Measurements from ENCODE around the gene PRSS21. TPM values are rescaled to one million over a fixed set of nuclear protein-coding genes. Genes with fewer than 3 reads are reported as not detected.

The PRSS21 gene
- polyA plus RNA-seq, 6 donors from 2014 or later: 0.51 to 4.4 (median 1.9) TPM; not detected in 1

DNA sequence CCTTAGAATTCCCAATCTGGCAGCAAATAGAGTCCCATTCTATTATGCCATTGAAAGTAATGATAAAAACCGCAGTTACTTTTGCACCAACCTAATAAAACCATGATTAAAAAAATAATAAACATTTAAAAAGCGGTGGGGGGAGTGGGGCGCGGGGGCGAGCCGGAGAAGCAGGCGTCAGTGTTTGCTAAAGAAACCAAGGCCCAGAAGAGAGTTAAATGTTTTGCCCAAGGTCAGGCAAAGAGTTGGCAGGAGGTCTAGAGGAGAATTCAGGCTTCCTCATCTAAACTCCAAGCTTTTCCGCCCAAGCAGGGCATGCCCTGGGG, 50.6 kb downstream of the PRSS21 start:
- peaks cover 7 to 38% (median 24%) of the 10 kb centered on the region in 3 donors for H3K27me3 Mint-ChIP-seq
- ATAC-seq (ENCODE audit: low read depth in 2 of 2): no peak
- H3K4me3 Mint-ChIP-seq: peak overlapping the region; percentile 89 to 95 (median 92)
- H3K9me3 Mint-ChIP-seq: no peaks in the 10 kb centered on the region
- peaks cover 6 to 13% (median 7%) of the 10 kb centered on the region in 3 donors for H3K4me1 Mint-ChIP-seq
- DNase-seq: no peak
- H3K27ac Mint-ChIP-seq: peak overlapping the region; percentile 66 to 94 (median 86)
- no peaks in the 10 kb centered on the region for H3K36me3 Mint-ChIP-seq

- Mint-ChIP-seq H3K4me3 (peak overlapping the region; percentile 89 to 95 (median 92)), H3K27me3 (peaks cover 7 to 38% (median 24%) of the 10 kb centered on the region in 3 donors), H3K4me1 (peaks cover 6 to 13% (median 7%) of the 10 kb centered on the region in 3 donors), H3K36me3 (no peaks in the 10 kb centered on the region), H3K9me3 (no peaks in the 10 kb centered on the region), H3K27ac (peak overlapping the region; percentile 68 to 94 (median 90))
- ATAC-seq (ENCODE audit: low read depth in 2 of 2): peak; percentile 92 to 93
- DNase-seq: peak; percentile 87
Observed at GRCh38 chr16:2867987-2868789, 51.2 kb downstream of the PRSS21 start.

Other genes starting within 250 kb of the PRSS21 start
- 10 to 100 TPM; 18.3 to 27.5 (median 22.3) TPM for gene KCTD5, start 134.7 kb upstream of the PRSS21 start, polyA plus RNA-seq (ENCODE audit: low read depth in 6 of 6)
- gene PRSS27, start 97.0 kb upstream of the PRSS21 start, polyA plus RNA-seq (ENCODE audit: low read depth in 6 of 6): under 1 TPM in 1 of 6 donors, not detected in 5; 0.36 TPM
- 100 to 1,000 TPM in 1 of 6 donors, 10 to 100 TPM in 5; 25.0 to 147 (median 45.1) TPM for gene SRRM2, start 64.6 kb upstream of the PRSS21 start, polyA plus RNA-seq (ENCODE audit: low read depth in 6 of 6)
- 100 to 1,000 TPM; 159 to 241 (median 203) TPM for gene ELOB, start 40.0 kb upstream of the PRSS21 start, polyA plus RNA-seq (ENCODE audit: low read depth in 6 of 6)
- gene PRSS33, start 29.7 kb upstream of the PRSS21 start, polyA plus RNA-seq (ENCODE audit: low read depth in 6 of 6): not detected
- gene PRSS41, start 18.8 kb upstream of the PRSS21 start, polyA plus RNA-seq (ENCODE audit: low read depth in 6 of 6): not detected
- not detected for gene ZG16B, start 13.1 kb downstream of the PRSS21 start, polyA plus RNA-seq (ENCODE audit: low read depth in 6 of 6)
- gene PRSS22, start 40.9 kb downstream of the PRSS21 start, polyA plus RNA-seq (ENCODE audit: low read depth in 6 of 6): not detected
- gene FLYWCH2, start 66.0 kb downstream of the PRSS21 start, polyA plus RNA-seq (ENCODE audit: low read depth in 6 of 6): 10 to 100 TPM; 15.6 to 22.6 (median 18.9) TPM
- gene FLYWCH1, start 94.7 kb downstream of the PRSS21 start, polyA plus RNA-seq (ENCODE audit: low read depth in 6 of 6): 10 to 100 TPM in 3 of 6 donors, 1 to 10 TPM in 3; 6.3 to 13.4 (median 9.5) TPM
- gene KREMEN2, start 147.0 kb downstream of the PRSS21 start, polyA plus RNA-seq (ENCODE audit: low read depth in 6 of 6): 1 to 10 TPM in 3 of 6 donors, under 1 TPM in 2, not detected in 1; 0.25 to 4.4 (median 1.2) TPM
- 1 to 10 TPM in 3 of 6 donors, under 1 TPM in 2, not detected in 1; 0.43 to 1.3 (median 1.1) TPM for gene PAQR4, start 152.1 kb downstream of the PRSS21 start, polyA plus RNA-seq (ENCODE audit: low read depth in 6 of 6)
- gene PKMYT1, start 163.2 kb downstream of the PRSS21 start, polyA plus RNA-seq (ENCODE audit: low read depth in 6 of 6): under 1 TPM in 4 of 6 donors, not detected in 2; 0.45 to 0.88 (median 0.62) TPM
- not detected for gene CLDN9, start 195.7 kb downstream of the PRSS21 start, polyA plus RNA-seq (ENCODE audit: low read depth in 6 of 6)
- not detected for gene CLDN6, start 200.9 kb downstream of the PRSS21 start, polyA plus RNA-seq (ENCODE audit: low read depth in 6 of 6)
- gene TNFRSF12A, start 203.1 kb downstream of the PRSS21 start, polyA plus RNA-seq (ENCODE audit: low read depth in 6 of 6): not detected
- 10 to 100 TPM in 5 of 6 donors, 1 to 10 TPM in 1; 7.6 to 21.4 (median 15.4) TPM for gene HCFC1R1, start 206.7 kb downstream of the PRSS21 start, polyA plus RNA-seq (ENCODE audit: low read depth in 6 of 6)
- gene THOC6, start 206.8 kb downstream of the PRSS21 start, polyA plus RNA-seq (ENCODE audit: low read depth in 6 of 6): 10 to 100 TPM; 35.7 to 75.7 (median 48.3) TPM
- gene BICDL2, start 219.7 kb downstream of the PRSS21 start, polyA plus RNA-seq (ENCODE audit: low read depth in 6 of 6): not detected
- under 1 TPM in 2 of 6 donors, not detected in 4; 0.29 to 0.55 TPM for gene MMP25, start 229.3 kb downstream of the PRSS21 start, polyA plus RNA-seq (ENCODE audit: low read depth in 6 of 6)
- 10 to 100 TPM in 2 of 6 donors, 1 to 10 TPM in 4; 3.0 to 15.0 (median 6.2) TPM for gene IL32, start 248.4 kb downstream of the PRSS21 start, polyA plus RNA-seq (ENCODE audit: low read depth in 6 of 6)